DOHH2 (cell line): ENCODE results near the gene RRP12.

Experiments used
- CTCF ChIP-seq: fragments of 200-600 bp; sonication (generic); IDR thresholded peaks from one replicate; pipeline ENCODE4 v1.5.1; 2014; ENCODE audit warnings: antibody characterized with exemption, mild to moderate bottlenecking, low read depth, low read length; ENCODE audit not compliant: poor library complexity, severe bottlenecking
- EZH2phosphoT487 ChIP-seq: fragments of 200-600 bp; sonication (generic); IDR thresholded peaks from 2 replicates; pipeline ENCODE4 v1.6.1; 2017; ENCODE audit warnings: borderline replicate concordance, mild to moderate bottlenecking, antibody characterized with exemption, low read length, moderate library complexity, mixed read lengths

- peak; percentile 60 for TF ChIP-seq CTCF
- no peak for TF ChIP-seq EZH2phosphoT487
These were observed 67.9 kb downstream of the RRP12 start for GRCh38 chr10:97333351-97333600.
